GM12865 (cell line): ENCODE data around the gene FARS2.

Source experiments
- DNase-seq: peaks from one replicate; pipeline ENCODE4 v3.0.0; 2010; ENCODE audit warnings: low read depth
- H3K4me3 ChIP-seq: 2 replicates; pipeline ENCODE4 v1.5.1; 2011; ENCODE audit warnings: mild to moderate bottlenecking, low read depth, low read length, control low read depth
- CTCF ChIP-seq: IDR thresholded peaks from 2 replicates; pipeline ENCODE4 v1.5.1; 2011; ENCODE audit warnings: low read length, control low read depth, low read depth, inconsistent platforms; ENCODE audit not compliant: insufficient read depth; ENCODE audit errors: missing control alignments

Gene FARS2

GRCh38 chr6:5447921-5448320, 186.6 kb downstream of the FARS2 start:
- TF ChIP-seq CTCF, result no peak
- DNase-seq, result no peak

GRCh38 chr6:5450073-5450472, 188.8 kb downstream of the FARS2 start:
- H3K4me3 ChIP-seq, result no peak overlapping the region
- DNase-seq, result no peak
- no peak for TF ChIP-seq CTCF

More at GRCh38 chr6:5447921-5448320, 186.6 kb downstream of the FARS2 start:
- H3K4me3 ChIP-seq, result no peak overlapping the region

GRCh38 chr6:5453546-5453945, 192.2 kb downstream of the FARS2 start:
- no peak for TF ChIP-seq CTCF
- DNase-seq, result no peak
- no peak overlapping the region for H3K4me3 ChIP-seq

- no peak for TF ChIP-seq CTCF
- H3K4me3 ChIP-seq, result no peak overlapping the region
- DNase-seq, result no peak
Measured at GRCh38 chr6:5455142-5455541, 193.8 kb downstream of the FARS2 start.

- no peak overlapping the region for H3K4me3 ChIP-seq
- no peak for TF ChIP-seq CTCF
- DNase-seq, result no peak
Measured at GRCh38 chr6:5457041-5457440, 195.7 kb downstream of the FARS2 start.

GRCh38 chr6:5457983-5458683, 196.8 kb downstream of the FARS2 start:
- TF ChIP-seq CTCF, result no peak
- DNase-seq, result no peak
- no peak overlapping the region for H3K4me3 ChIP-seq

GRCh38 chr6:5459346-5459745, 198.0 kb downstream of the FARS2 start:
- no peak overlapping the region for H3K4me3 ChIP-seq
- TF ChIP-seq CTCF, result no peak
- no peak for DNase-seq
